GOT3 (cell line): ENCODE data around the gene MICOS13.
"Not testable (repeated sequence)": the region's sequence is repeated elsewhere in the genome, so short reads cannot be mapped to it uniquely, and the experiment has no call there.

Experiments
- DNase-seq: peaks from one replicate; lab custom pipeline; 2025; ENCODE audit warnings: mixed read lengths; lab: John Stamatoyannopoulos, UW

The MICOS13 gene

DNA sequence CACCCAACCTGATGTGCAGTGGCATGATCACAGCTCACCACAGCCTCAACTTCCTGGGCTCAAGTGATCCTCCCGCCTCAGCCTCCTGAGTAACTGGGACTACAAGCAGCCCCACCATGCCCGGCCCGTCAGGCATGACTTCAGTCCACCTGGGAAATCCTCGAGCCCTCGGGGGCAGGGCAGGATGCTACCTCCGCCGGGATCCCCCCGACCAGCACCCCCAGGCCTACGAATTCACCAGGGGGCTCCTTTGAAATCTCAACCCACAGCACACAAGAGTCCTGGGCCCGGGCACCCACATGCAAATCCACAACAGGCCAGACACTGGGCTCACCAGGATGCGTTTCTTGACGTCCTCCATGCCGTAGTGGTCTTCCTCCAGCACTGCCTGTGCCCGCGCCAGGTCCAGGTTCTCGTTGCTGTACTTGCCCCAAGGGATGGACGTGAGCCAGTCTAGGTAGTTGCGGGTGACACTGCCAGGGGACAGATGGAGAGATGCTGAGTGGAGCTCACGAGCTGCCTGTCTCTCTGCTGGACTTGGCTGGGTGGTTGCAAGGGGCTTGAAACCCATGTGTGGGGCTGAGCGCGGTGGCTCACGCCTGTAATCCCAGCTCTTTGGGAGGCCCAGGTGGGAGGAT is 20.3 kb upstream of the MICOS13 start:
- no peak for DNase-seq

DNA sequence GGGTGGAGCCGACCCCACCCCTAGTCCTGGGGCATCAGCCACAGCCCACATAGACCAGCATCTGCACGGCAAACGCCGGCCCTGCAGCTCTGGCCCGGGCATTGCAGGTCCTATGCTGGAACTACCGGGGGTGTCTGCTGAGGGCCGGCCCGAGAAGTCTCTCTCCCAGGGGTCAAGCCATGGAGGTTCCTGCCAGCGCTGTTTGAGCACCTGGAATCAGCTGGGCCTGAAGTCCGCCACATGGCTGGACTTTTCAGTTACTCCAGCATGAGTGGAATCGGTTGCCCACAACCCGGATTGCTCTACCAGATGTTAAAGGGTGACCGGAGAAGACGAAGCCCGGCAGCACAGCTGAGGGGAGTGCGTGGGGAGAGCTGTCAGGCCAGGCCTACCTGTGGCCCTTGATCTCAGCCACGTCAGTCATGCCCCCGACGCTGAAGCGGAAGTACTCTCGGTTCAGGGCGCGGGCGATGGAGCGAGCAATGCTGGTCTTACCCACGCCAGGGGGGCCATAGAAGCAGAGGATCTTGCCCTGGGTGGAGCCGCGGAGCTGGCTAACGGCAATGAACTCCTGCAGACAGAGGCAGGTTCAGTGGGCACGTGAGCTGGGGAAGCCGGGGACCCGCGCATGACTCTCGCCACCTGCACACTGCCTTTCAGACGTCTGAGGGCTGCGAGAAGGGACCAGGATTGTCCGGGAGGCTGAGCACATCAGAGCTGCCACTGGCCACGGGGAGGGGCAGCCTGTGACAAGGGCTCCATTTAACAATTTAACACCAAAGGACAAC is 18.5 kb upstream of the MICOS13 start:
- DNase-seq, result no peak

- DNase-seq, result no peak
Observed at GRCh38 chr19:5697890-5698634, 17.7 kb upstream of the MICOS13 start.

DNA sequence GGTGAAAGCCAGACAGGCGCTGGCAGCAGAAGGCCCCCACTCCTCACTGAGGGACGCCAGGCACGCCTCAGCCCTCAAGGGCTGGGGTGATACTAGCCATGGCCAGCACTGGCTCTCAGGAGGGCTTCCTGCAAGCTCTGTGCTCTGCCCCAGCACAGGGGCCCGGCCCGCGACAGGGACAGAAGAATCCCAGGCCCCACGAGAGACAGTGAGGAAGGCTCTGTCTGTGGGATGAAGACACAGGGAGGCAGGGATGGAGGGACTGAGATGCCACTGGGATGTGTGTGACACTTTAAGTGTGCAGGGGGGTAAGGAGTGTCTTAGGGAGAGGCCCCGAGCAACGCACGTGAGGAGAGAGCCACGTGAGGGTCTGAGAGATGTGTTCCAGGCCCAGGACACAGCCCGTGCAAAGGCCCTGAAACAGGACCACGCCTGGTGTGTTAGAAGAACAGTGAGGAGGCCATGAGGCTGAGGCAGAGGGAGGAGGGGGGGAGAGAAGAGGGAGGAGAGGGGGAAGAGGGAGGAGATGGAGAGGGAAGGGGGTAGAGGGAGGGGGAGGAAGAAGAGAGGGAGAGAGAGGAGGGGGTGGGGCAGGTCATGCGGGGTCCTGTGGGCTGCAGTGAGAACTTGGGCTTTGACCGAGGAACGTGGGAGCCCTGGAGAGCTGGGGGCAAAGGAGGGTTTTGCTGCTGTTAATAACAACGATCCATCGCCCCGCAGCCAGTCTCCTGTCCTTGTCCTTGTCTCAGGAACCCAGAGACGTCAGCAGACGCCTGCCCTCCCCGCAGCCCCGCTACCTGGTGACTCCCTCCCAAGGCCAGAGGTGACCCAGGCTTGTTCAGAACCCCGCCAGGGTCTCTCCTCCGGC is 16.9 kb upstream of the MICOS13 start:
- no peak for DNase-seq

DNA sequence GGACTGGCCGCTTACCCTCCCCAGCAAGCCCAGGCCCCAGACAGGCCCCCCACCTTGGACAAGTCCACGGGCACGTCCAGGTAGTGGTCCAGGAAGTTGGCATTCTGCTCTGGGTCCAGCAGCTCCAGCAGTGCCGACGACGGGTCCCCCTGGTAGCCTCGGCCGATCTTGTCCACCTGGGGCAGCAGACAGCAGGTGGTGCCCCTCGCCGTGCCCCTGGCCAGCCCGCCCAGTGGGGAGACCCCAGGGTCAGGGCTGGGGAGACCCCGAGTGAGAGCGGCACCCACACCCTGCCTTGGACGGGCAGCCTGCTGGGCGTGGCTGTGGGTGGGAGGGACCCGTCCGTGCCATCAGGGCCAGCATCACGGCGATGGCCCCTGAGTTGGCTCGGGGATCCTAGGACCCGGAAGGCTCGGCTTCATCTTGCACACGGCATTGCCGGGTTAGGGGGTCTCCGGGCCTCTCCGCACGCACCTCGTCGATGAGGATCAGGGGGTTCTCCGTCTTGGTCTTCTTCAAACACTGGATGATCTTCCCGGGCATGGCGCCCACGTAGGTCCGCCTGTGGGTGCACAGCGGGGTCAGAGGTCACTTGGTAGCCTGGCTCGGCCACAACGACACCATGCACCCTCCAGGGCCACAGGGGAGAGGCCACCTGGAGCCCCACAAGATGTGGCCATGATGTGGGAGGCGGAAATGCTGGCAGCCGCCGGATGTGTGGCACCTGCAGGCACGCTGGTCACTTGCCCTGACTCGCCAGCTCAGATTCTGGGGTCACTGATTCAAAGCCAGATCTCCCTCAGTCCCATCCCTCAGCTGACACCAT is 16.1 kb upstream of the MICOS13 start:
- DNase-seq, result no peak

DNA sequence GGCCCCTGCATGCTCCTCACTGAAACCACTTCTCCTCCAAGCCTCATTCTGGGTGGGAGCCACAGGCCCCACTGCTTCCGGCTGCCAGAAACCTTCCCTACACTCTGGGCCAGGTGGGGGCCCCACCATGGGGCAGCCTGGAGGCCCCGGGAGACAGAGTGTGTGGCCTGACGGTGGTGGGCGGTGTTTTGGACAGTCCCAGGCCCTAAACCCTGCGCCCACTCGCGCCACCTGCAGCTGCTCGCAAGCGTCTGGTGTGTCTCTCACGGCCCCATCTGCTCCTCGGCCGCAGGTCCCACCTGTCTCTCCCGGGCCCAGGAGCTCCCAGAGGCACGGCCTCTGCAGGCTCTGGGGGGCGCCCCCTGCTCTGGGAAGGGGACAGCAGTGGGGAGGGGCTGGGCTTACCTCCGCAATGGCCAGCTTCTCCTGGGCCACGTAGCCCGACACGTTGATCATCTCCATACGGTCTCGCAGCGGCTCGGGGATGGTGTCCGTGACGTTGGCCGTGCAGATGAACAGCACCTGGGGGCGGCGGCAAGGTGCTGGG is 15.4 kb upstream of the MICOS13 start:
- no peak for DNase-seq

GRCh38 chr19:5694956-5695648 is 14.8 kb upstream of the MICOS13 start:
- no peak for DNase-seq

DNA sequence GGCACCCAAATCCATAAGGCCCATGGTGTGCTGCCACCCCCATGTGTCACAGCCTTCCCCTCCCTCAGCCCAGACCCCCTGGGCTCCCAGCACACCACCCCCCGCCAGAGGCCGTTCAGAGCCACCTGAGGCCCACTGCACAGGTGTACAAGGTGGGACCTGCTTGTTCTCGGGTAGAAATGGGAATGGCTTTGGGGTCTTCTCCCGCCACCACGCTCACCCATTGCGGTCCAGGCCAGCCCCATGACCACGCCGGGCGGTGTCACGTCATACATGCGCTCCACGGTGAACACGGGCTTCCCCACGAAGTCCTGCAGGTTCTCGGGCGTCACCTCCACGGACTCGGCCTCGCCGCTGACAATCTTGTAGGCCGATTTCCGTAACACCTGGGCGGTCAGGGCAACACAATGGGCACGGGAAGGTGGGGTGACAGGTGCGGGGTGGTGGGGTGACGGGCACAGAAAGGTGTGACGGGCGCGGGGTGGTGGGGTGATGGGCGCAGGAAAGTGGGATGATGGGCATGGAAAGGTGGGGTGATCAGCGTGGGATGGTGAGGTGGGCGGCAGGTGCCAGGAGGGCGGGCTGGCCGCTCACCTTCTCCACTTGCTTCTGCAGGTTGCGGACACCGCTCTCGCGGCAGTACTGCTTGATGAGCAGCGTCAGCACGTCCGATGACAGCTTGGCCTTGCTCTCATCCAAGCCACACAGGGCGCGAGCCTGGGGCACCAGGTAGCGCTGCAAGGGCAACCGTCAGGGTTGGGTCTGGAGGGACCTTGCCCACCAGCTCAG is 14.0 kb upstream of the MICOS13 start:
- DNase-seq, result no peak

DNA sequence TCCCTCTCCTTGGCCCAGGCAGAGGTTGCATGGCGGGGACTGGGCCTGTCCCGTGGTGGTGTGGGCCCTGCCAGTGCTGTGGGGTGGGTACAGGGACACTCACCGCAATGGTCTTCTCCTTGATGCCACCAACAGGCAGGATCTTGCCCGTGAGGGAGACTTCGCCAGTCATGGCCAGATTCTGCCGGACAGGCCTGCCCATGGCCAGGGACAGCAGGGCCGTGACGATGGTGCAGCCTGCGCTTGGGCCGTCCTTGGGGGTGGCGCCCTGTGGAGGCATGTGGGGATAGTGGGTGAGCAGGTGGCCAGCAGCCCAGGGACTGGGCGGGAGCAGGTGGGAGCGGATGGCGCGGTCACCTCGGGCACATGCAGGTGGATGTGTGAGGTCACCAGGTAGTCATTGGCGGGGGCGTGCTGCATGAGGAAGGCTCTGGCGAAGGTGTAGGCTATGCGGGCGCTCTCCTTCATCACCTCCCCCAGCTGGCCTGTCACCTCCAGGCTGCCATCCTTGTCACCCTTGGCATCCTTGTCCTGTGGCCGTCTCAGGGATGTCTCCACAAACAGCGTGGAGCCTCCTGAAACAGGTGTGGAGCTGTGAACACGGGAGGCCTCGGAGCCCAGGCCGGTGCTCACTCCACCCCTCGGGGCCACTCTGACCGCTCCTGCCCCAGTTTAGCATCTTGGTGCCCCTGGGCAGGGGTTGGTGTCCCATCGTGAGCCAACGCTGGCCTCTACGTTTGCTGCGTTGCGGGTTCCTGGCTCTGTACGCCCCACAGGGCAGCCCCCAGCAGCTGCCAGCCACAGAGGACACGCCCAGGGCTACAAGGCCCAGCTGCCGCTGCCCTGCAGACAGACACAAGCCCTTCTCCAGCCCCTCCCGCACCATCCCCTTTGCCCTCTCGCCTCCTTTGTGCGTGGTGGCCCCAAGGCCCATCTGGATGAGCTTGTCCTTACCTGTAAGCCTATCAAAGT is 13.2 kb upstream of the MICOS13 start:
- no peak for DNase-seq

- DNase-seq, result no peak
Observed at GRCh38 chr19:5692723-5693194, 12.4 kb upstream of the MICOS13 start.

- no peak for DNase-seq
Observed at GRCh38 chr19:5691822-5692722, 11.8 kb upstream of the MICOS13 start.

GRCh38 chr19:5690955-5691821 is 10.9 kb upstream of the MICOS13 start:
- DNase-seq, result no peak

- peak; percentile 95 for DNase-seq
Observed at GRCh38 chr19:5690125-5690954, 10.0 kb upstream of the MICOS13 start, which contains the start of gene RPL36. RPL36 (plus strand) TSS chr19:5690295; CDS start chr19:5690508, 213 bp downstream.

GRCh38 chr19:5688262-5688881 is 8.1 kb upstream of the MICOS13 start:
- not testable (repeated sequence) for DNase-seq
